Liver (tissue), 3 donors: ENCODE results near the gene BLTP1.

ENCODE experiments used
- CTCF ChIP-seq: fragments of 150-350 bp; IDR thresholded peaks from 2 replicates; pipeline ENCODE4 v1.5.1; 2017; ENCODE audit warnings: improper control_type of control experiment, low read depth, low read length; ENCODE audit not compliant: missing input control
- HNF4G ChIP-seq: IDR thresholded peaks from 2 replicates; pipeline ENCODE4 v1.6.1; 2016; ENCODE audit warnings: antibody characterized with exemption
- RAD21 ChIP-seq, 2 donors: IDR thresholded peaks; 2 replicates each; pipeline ENCODE4 v1.6.1; 2016; ENCODE audit warnings: antibody characterized with exemption in 2 of 2, mild to moderate bottlenecking in 2 of 2
- donor health status: healthy.
- donor health status: healthy.

DNA sequence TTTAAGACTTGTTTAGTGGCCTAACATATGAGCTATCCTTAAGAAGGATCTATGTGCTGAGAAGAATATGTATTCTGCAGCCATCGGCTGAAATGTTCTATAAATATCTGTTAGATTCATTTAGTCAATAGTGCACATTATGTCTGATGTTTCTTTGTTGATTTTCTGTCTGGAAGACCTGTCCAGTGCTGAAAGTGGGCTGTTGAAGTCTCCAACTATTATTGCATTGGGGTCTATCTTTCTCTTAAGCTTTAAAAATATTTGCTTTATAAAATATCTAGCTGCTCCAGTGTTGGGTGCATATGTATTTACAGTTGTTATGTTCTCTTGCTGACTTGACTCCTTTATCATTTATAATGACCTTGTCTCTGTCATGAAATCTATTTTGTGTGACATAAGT, 9.4 kb upstream of the BLTP1 start:
- no peak for TF ChIP-seq RAD21 (IDR thresholded peaks at IDR 0.05)
- no peak for TF ChIP-seq CTCF
- no peak for TF ChIP-seq HNF4G
